Measurements from ENCODE around the gene KRTAP4-7.

- TF ChIP-seq, protein P1, sequence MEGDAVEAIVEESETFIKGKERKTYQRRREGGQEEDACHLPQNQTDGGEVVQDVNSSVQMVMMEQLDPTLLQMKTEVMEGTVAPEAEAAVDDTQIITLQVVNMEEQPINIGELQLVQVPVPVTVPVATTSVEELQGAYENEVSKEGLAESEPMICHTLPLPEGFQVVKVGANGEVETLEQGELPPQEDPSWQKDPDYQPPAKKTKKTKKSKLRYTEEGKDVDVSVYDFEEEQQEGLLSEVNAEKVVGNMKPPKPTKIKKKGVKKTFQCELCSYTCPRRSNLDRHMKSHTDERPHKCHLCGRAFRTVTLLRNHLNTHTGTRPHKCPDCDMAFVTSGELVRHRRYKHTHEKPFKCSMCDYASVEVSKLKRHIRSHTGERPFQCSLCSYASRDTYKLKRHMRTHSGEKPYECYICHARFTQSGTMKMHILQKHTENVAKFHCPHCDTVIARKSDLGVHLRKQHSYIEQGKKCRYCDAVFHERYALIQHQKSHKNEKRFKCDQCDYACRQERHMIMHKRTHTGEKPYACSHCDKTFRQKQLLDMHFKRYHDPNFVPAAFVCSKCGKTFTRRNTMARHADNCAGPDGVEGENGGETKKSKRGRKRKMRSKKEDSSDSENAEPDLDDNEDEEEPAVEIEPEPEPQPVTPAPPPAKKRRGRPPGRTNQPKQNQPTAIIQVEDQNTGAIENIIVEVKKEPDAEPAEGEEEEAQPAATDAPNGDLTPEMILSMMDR (IDR thresholded peaks at IDR 0.05): no peak
- TF ChIP-seq POLR2A (IDR thresholded peaks at IDR 0.05): no peak
These were observed 17.8 kb downstream of the KRTAP4-7 start, which contains the start of gene KRTAP4-16 for GRCh38 chr17:41101586-41102259.

Measured in suprapubic skin (tissue), 3 donors.